Measurements from ENCODE around the gene ABCC5.

Gene ABCC5

GRCh38 chr3:184005941-184006507, 11.7 kb downstream of the ABCC5 start:
- H3K4me3 ChIP-seq (ENCODE audit: low read depth, low read length), result no peak overlapping the region
- TF ChIP-seq CTCF (IDR thresholded peaks at IDR 0.05; ENCODE audit: borderline replicate concordance, insufficient read depth, low read depth, low read length), result no peak

GRCh38 chr3:184004476-184004875, 13.2 kb downstream of the ABCC5 start:
- no peak overlapping the region for H3K4me3 ChIP-seq (ENCODE audit: low read depth, low read length)
- no peak for TF ChIP-seq CTCF (IDR thresholded peaks at IDR 0.05; ENCODE audit: borderline replicate concordance, insufficient read depth, low read depth, low read length)

GRCh38 chr3:184003187-184003967, 14.3 kb downstream of the ABCC5 start:
- TF ChIP-seq CTCF (IDR thresholded peaks at IDR 0.05; ENCODE audit: borderline replicate concordance, insufficient read depth, low read depth, low read length), result no peak
- no peak overlapping the region for H3K4me3 ChIP-seq (ENCODE audit: low read depth, low read length)

- no peak overlapping the region for H3K4me3 ChIP-seq (ENCODE audit: low read depth, low read length)
- no peak for TF ChIP-seq CTCF (IDR thresholded peaks at IDR 0.05; ENCODE audit: borderline replicate concordance, insufficient read depth, low read depth, low read length)
These were observed 15.2 kb downstream of the ABCC5 start for GRCh38 chr3:184002469-184002868.

GRCh38 chr3:184001761-184002160, 15.9 kb downstream of the ABCC5 start:
- no peak overlapping the region for H3K4me3 ChIP-seq (ENCODE audit: low read depth, low read length)
- TF ChIP-seq CTCF (IDR thresholded peaks at IDR 0.05; ENCODE audit: borderline replicate concordance, insufficient read depth, low read depth, low read length), result no peak

- TF ChIP-seq CTCF (IDR thresholded peaks at IDR 0.05; ENCODE audit: borderline replicate concordance, insufficient read depth, low read depth, low read length), result no peak
- H3K4me3 ChIP-seq (ENCODE audit: low read depth, low read length), result no peak overlapping the region
These were observed 26.3 kb downstream of the ABCC5 start for GRCh38 chr3:183991403-183991802.

- no peak overlapping the region for H3K4me3 ChIP-seq (ENCODE audit: low read depth, low read length)
- TF ChIP-seq CTCF (IDR thresholded peaks at IDR 0.05; ENCODE audit: borderline replicate concordance, insufficient read depth, low read depth, low read length), result no peak
These were observed 29.4 kb downstream of the ABCC5 start for GRCh38 chr3:183988216-183988790.
